ENCODE measurements around the gene FKBP2.
"Not testable (repeated sequence)": the region's sequence is repeated elsewhere in the genome, so short reads cannot be mapped to it uniquely, and the experiment has no call there.

GRCh38 chr11:64246621-64246870 lies 5.7 kb downstream of the FKBP2 start:
- not testable (repeated sequence) for TF ChIP-seq EZH2phosphoT487 (IDR thresholded peaks at IDR 0.05; ENCODE audit: insufficient read depth, low read depth); EZH2 (IDR thresholded peaks at IDR 0.05; ENCODE audit: insufficient read depth, poor library complexity, severe bottlenecking)
